Cardiac fibroblast (primary cell): ENCODE results near the gene HMGB1.

Source experiments
- DNase-seq, 2 donors: peaks; one replicate each; pipeline versions ENCODE4 v3.0.0 to v3.0.0-alpha.2; 2010; ENCODE audit warnings: low read depth in 2 of 2
- H3K4me3 ChIP-seq, 2 donors: replicated peaks in 1 of 2; 1 replicate in 1 of 2; 2 replicates in 1 of 2; pipeline ENCODE4 v1.5.1; 2011; ENCODE audit warnings: low read depth in 2 of 2, low read length in 2 of 2, mild to moderate bottlenecking in 2 of 2, moderate library complexity in 1 of 2
- CTCF ChIP-seq: IDR thresholded peaks from one replicate; pipeline ENCODE4 v1.5.1; 2011; ENCODE audit warnings: low read depth, mild to moderate bottlenecking, low read length, inconsistent platforms

The HMGB1 gene

GRCh38 chr13:30421093-30422053 is 44.4 kb downstream of the HMGB1 start:
- peak; percentile 80 to 94 for DNase-seq

DNA sequence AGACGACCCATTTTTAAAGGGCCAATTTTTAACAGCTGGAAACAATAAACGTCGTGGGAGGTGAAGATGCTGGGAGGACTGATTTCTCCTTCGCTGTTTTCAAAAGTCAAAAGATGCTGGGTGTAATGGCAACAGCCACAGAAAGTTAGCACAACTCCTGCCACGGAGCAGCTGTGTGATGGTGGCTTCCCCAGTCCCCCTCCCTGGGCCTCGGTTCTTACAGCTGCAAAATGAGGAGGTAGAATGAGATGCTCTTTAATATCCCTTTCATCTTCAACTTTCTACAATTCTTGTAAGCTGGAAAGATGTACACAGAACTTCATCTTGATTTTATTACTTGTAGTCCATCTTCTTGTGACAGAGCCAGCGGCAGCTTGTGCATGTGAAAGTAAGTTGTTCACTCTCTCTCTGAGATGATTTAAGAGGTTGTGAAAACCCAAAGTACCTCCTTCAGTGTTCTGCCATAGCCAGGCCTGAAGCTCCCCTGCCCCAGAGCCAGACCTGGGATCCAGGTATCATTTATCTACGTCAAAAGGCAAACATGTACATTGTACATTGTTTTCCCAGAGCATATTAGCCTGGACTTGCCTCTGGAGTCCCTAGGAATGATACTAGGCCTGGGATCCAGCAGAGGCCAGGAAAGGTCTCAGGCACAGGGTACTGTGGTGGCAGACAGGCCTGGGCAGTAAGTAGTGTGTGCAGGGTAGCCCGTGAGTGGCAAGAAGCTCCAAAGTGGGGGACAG is 46.8 kb downstream of the HMGB1 start:
- no peak for DNase-seq
- no peak for TF ChIP-seq CTCF
- H3K4me3 ChIP-seq = no peak overlapping the region

More at GRCh38 chr13:30421093-30422053, 44.4 kb downstream of the HMGB1 start:
- no peak for TF ChIP-seq CTCF
- peak overlapping the region; percentile 63 for H3K4me3 ChIP-seq

- no peak for DNase-seq
- TF ChIP-seq CTCF = no peak
- H3K4me3 ChIP-seq = no peak overlapping the region
Measured at GRCh38 chr13:30418075-30418716, 47.5 kb downstream of the HMGB1 start.

- no peak for DNase-seq
- no peak overlapping the region for H3K4me3 ChIP-seq
- no peak for TF ChIP-seq CTCF
Measured at GRCh38 chr13:30416471-30416870, 49.3 kb downstream of the HMGB1 start.

DNA sequence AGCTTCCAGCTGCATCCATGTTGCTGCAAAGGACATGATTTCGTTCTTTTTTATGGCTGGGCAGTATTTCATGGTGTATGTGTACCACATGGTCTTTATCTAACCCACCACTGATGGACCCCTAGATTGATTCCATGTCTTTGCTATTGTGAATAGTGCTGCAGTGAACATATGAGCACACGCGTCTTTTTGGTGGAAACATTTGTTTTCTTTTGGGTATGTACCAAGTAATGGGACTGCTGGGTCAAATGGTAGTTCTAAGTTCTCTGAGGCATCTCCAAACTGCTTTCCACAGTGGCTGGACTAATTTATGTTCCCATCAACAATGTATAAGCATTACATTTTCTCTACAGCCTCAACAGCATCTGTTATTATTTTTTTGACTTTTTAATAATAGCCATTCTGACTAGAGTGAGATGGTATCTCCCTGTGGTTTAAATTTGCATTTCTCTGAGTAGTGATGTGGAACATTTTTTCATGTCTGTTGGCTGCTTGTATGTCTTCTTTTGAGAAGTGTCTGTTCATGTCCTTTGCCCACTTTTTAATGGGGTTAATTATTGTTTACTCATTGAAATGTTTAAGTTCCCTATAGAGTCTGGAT is 50.2 kb downstream of the HMGB1 start:
- H3K4me3 ChIP-seq = no peak overlapping the region
- no peak for TF ChIP-seq CTCF
- peak in 1 of 2 donors; percentile 12 for DNase-seq

DNA sequence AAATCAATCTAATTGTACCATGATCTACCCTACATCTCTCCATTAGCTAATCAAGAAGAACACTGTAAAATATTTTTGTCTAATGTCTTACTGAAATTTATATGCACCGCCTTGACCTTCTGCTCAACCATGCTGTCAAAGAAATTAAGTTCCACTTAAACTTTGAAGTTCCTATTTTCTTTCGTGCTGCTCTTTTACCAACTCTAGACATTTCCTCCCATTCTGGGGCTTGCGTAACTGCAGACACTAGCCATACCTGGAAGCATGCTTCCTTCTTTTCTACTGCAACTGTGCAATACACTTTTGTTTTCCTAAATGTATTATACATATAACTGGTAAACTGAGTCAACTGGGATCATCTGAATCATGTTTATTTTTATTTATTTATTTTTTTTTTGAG is 51.9 kb downstream of the HMGB1 start:
- TF ChIP-seq CTCF = no peak
- DNase-seq = no peak
- no peak overlapping the region for H3K4me3 ChIP-seq
